ENCODE results near the gene PRKCH. TPM values are rescaled to one million over a fixed set of nuclear protein-coding genes. Genes with fewer than 3 reads are reported as not detected.

The PRKCH gene
- total RNA-seq, 1 donor from 2014 or later = 20.2 TPM

DNA sequence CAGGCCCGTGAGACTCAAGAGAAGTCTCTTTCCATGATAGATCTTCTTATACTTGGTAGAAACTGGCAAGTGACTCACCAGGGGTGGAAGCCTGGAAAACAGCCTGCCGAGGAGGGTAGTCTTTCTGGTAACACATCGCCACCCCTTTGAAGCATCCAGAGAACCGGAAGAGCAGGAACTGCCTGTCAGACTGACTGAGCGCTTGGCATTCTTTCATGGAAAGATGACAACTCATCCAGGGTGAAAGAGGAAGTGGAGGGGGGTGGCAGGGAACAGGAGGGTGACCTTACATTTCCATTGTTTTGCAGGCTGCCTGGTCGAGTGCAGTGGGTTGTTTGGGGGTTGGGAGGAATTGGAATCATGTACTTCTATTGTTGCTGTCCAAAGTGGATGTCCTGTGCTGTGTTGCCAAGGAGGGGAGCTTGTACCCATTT is 34.5 kb downstream of the PRKCH start:
- intact Hi-C loops (cut with DNase I) = no loop called here
- TF ChIP-seq, protein P1, sequence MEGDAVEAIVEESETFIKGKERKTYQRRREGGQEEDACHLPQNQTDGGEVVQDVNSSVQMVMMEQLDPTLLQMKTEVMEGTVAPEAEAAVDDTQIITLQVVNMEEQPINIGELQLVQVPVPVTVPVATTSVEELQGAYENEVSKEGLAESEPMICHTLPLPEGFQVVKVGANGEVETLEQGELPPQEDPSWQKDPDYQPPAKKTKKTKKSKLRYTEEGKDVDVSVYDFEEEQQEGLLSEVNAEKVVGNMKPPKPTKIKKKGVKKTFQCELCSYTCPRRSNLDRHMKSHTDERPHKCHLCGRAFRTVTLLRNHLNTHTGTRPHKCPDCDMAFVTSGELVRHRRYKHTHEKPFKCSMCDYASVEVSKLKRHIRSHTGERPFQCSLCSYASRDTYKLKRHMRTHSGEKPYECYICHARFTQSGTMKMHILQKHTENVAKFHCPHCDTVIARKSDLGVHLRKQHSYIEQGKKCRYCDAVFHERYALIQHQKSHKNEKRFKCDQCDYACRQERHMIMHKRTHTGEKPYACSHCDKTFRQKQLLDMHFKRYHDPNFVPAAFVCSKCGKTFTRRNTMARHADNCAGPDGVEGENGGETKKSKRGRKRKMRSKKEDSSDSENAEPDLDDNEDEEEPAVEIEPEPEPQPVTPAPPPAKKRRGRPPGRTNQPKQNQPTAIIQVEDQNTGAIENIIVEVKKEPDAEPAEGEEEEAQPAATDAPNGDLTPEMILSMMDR (IDR thresholded peaks at IDR 0.05) = no peak
- Histone ChIP-seq H3K4me1 (no peaks in the 10 kb centered on the region), H3K27ac (no peak overlapping the region), H3K9me3 (no peaks in the 10 kb centered on the region), H3K4me3 (no peak overlapping the region), H3K36me3 (no peaks in the 10 kb centered on the region), H3K27me3 (no peaks in the 10 kb centered on the region)
- peak in 1 of 2 donors; percentile 75 for DNase-seq (ENCODE audit: low spot score in 2 of 2)

DNA sequence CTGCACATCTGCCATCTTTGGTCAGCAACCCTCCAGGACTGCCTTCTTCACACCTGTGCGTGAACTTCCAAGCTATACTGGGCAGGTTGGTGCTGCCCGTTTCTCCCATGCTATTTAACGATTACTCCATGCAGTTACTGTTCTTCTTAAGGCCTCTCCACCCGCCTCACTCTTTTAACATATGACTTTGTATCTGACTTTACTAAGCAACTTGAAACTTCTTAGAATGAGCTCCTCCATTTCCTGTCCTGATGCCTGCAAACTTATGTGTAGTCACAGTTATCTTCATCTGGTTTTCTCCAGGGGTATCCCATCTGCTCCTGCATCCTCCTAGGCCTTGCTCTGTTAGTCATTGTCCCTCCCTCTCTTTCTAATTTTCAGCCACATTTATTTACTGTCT is 35.7 kb downstream of the PRKCH start:
- H3K27ac ChIP-seq = no peak overlapping the region
- TF ChIP-seq, protein P1 (IDR thresholded peaks at IDR 0.05) = no peak
- DNase-seq (ENCODE audit: low spot score in 2 of 2) = no peak
- H3K9me3 ChIP-seq = no peaks in the 10 kb centered on the region
- no peaks in the 10 kb centered on the region for H3K4me1 ChIP-seq
- H3K27me3 ChIP-seq = no peaks in the 10 kb centered on the region
- H3K36me3 ChIP-seq = no peaks in the 10 kb centered on the region
- intact Hi-C loops (cut with DNase I) = no loop called here
- no peak overlapping the region for H3K4me3 ChIP-seq

GRCh38 chr14:61358554-61359226 is 37.3 kb downstream of the PRKCH start:
- H3K4me3 ChIP-seq = no peak overlapping the region
- intact Hi-C loops (cut with DNase I) = no loop called here
- no peaks in the 10 kb centered on the region for H3K36me3 ChIP-seq
- DNase-seq (ENCODE audit: low spot score in 2 of 2) = peak in 1 of 2 donors; percentile 53
- no peak overlapping the region for H3K27ac ChIP-seq
- no peaks in the 10 kb centered on the region for H3K27me3 ChIP-seq
- TF ChIP-seq, protein P1 (IDR thresholded peaks at IDR 0.05) = no peak
- H3K9me3 ChIP-seq = no peaks in the 10 kb centered on the region
- H3K4me1 ChIP-seq = no peaks in the 10 kb centered on the region

GRCh38 chr14:61360796-61361525 is 39.6 kb downstream of the PRKCH start:
- TF ChIP-seq, protein P1 (IDR thresholded peaks at IDR 0.05) = no peak
- no peak overlapping the region for H3K4me3 ChIP-seq
- no peaks in the 10 kb centered on the region for H3K4me1 ChIP-seq
- DNase-seq (ENCODE audit: low spot score in 2 of 2) = no peak
- H3K36me3 ChIP-seq = no peaks in the 10 kb centered on the region
- intact Hi-C loops (cut with DNase I) = no loop called here
- H3K27me3 ChIP-seq = no peaks in the 10 kb centered on the region
- no peaks in the 10 kb centered on the region for H3K9me3 ChIP-seq
- no peak overlapping the region for H3K27ac ChIP-seq

GRCh38 chr14:61362072-61362750 is 40.8 kb downstream of the PRKCH start:
- no peaks in the 10 kb centered on the region for H3K9me3 ChIP-seq
- H3K27me3 ChIP-seq = no peaks in the 10 kb centered on the region
- no peak overlapping the region for H3K4me3 ChIP-seq
- TF ChIP-seq, protein P1 (IDR thresholded peaks at IDR 0.05) = no peak
- H3K27ac ChIP-seq = no peak overlapping the region
- intact Hi-C loops (cut with DNase I) = no loop called here
- no peak for DNase-seq (ENCODE audit: low spot score in 2 of 2)
- no peaks in the 10 kb centered on the region for H3K36me3 ChIP-seq
- H3K4me1 ChIP-seq = no peaks in the 10 kb centered on the region

All from ascending aorta (tissue), 2 donors.